ENCODE measurements around the gene BRICD5.

- TF ChIP-seq CTCF (conservative IDR thresholded peaks at IDR 0.05 in 1 of 2, IDR thresholded peaks at IDR 0.05 in 1 of 2; ENCODE audit: low read depth in 1 of 2, low read length in 2 of 2): no peak
- no peak for TF ChIP-seq EZH2 (IDR thresholded peaks at IDR 0.05; ENCODE audit: low read length, missing control alignments)
These were observed 31.9 kb upstream of the BRICD5 start for GRCh38 chr16:2242598-2242997.

Data from fibroblast of lung (primary cell).